BLaER1 (cell line): Measurements from ENCODE around the gene EFCAB6.

Experiments used
- H3K27ac ChIP-seq: shearing (Covaris generic); formaldehyde crosslinking; 2 replicates; pipeline ENCODE4 v1.8.1; 2022
- H3K27me3 ChIP-seq: shearing (Covaris generic); formaldehyde crosslinking; 2 replicates; pipeline ENCODE4 v1.8.1; 2022
- H3K36me3 ChIP-seq: shearing (Covaris generic); formaldehyde crosslinking; 2 replicates; pipeline ENCODE4 v1.8.1; 2022
- H3K4me1 ChIP-seq: shearing (Covaris generic); formaldehyde crosslinking; 2 replicates; pipeline ENCODE4 v1.8.1; 2022
- H3K4me2 ChIP-seq: shearing (Covaris generic); formaldehyde crosslinking; 2 replicates; pipeline ENCODE4 v1.8.1; 2022
- H3K4me3 ChIP-seq: shearing (Covaris generic); formaldehyde crosslinking; 2 replicates; pipeline ENCODE4 v1.8.1; 2022
- H3K9ac ChIP-seq: shearing (Covaris generic); formaldehyde crosslinking; 2 replicates; pipeline ENCODE4 v1.8.1; 2022
- H3K9me3 ChIP-seq: shearing (Covaris generic); formaldehyde crosslinking; 2 replicates; pipeline ENCODE4 v1.8.1; 2022
- H4K20me1 ChIP-seq: shearing (Covaris generic); formaldehyde crosslinking; 2 replicates; pipeline ENCODE4 v1.8.1; 2022
- Cebpa-rat ChIP-seq: shearing (Covaris generic); IDR thresholded peaks from 2 replicates; pipeline ENCODE4 v1.8.1; 2022

EFCAB6 gene

DNA sequence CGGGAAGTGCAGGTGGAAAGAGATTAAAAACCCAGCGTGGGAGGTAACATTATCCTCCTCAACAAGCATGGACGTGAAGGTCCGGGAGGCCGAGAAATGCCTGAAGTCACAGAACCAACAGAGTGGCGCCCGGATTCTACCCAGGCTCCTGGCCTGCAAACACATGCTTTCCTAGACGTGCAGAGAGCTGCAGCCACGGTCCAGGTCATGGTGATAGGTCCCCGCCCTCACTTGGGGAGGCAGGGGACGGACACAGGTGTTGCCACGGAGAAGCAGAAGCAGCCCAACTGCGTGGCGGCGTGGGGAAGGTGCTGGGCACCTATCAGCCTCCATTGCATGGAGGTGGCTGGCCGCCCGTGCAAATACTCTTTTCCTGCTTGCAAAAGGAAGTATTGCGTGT lies 251.5 kb downstream of the EFCAB6 start:
- Histone ChIP-seq H3K9ac (no peak overlapping the region), H4K20me1 (no peaks in the 10 kb centered on the region), H3K36me3 (no peaks in the 10 kb centered on the region), H3K9me3 (peaks cover 9% of the 10 kb centered on the region; the same call in 1 of the 2 replicates), H3K4me1 (peaks cover 13% of the 10 kb centered on the region), H3K27ac (no peak overlapping the region), H3K4me3 (no peak overlapping the region), H3K4me2 (no peak overlapping the region), H3K27me3 (no peaks in the 10 kb centered on the region)
- TF ChIP-seq Cebpa-rat = no peak

DNA sequence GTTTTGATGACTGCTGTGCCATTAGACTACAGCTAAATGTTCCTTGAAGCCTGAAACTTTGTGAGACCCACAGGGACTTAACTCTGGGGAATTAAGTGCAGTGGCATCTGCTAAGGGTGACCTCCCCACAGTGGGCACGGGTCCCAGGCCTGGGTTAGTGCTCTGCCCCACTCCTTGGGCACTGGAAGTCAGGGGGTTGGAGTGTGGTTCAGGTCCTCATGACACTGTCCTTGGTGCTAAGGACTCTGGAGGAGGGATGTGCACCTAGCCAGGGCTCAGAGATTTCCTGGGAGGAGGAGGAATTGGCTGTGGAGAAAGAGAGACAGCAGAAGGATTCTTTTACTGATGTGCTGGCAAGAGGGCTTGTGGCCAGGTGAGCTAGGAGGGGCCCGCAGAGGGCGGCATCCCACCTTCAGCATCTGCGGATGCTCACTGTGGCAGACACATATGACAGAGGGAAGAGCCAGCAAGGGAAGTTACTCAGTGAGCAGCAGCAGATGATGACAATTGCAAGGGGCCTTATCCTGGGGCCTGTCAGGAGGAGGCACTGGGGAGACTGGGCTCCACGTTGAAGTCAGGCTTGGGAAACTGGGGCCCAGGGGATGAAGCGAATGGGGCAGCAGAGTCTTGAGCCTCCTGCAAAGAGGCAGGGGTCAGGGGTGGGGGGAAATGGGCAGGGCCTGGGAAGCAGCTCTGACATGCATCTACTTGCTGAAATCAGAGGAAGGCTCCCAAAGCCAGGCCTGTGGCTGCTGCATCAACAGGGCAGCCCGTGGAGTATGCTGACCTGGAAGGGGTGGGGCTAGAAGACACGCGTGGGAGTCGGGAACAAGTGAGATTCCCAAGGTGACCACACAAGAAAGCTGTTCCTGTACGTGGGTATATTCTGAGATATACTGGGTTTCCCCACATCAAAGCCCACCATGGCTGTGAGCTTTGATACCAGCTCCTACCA lies 256.3 kb downstream of the EFCAB6 start:
- H3K36me3 ChIP-seq = no peaks in the 10 kb centered on the region
- H4K20me1 ChIP-seq = no peaks in the 10 kb centered on the region
- H3K27me3 ChIP-seq = no peaks in the 10 kb centered on the region
- H3K27ac ChIP-seq = no peak overlapping the region
- no peak for TF ChIP-seq Cebpa-rat
- H3K4me3 ChIP-seq = no peak overlapping the region
- peaks cover 9% of the 10 kb centered on the region; the same call in 1 of the 2 replicates for H3K9me3 ChIP-seq
- peaks cover 3% of the 10 kb centered on the region; the same call in 1 of the 2 replicates for H3K4me1 ChIP-seq
- H3K4me2 ChIP-seq = no peak overlapping the region
- H3K9ac ChIP-seq = no peak overlapping the region

DNA sequence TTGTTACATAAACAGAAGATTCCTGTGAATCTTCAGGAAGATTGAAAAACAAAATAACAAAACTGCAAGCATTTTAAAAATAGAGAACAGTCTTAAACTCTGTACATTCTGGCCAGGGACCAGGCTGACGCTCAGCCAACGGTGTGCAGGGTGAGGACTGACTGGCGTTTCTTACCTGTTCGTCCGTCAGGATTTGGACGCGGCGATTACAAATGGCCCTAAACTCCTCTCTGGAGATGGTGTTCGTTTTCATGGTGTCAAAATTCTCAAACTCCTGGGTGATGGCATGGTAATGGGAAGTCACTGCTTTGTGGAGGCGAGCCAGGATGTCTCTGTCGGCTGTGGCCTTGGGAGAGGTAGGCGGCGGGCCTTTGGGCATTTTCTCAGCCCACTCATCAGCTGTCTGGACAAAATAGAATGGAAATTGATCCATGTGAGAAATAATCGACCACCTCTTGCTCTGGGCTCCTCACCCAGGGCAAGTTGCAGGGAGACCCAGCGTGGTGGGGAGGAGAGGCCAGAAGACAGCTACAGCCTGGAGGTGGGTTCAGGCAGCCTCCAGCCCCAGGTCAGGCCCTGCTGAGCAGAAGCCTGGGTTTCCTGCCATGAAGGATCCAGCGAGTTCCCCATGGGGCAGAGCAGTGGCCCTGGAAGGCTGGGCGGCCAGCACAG lies 257.3 kb downstream of the EFCAB6 start:
- TF ChIP-seq Cebpa-rat = no peak
- H3K4me2 ChIP-seq = no peak overlapping the region
- H3K36me3 ChIP-seq = no peaks in the 10 kb centered on the region
- H3K9ac ChIP-seq = no peak overlapping the region
- H3K9me3 ChIP-seq = peaks cover 9% of the 10 kb centered on the region; the same call in 1 of the 2 replicates
- no peak overlapping the region for H3K4me3 ChIP-seq
- no peaks in the 10 kb centered on the region for H3K27me3 ChIP-seq
- H3K4me1 ChIP-seq = no peaks in the 10 kb centered on the region
- no peaks in the 10 kb centered on the region for H4K20me1 ChIP-seq
- H3K27ac ChIP-seq = no peak overlapping the region

DNA sequence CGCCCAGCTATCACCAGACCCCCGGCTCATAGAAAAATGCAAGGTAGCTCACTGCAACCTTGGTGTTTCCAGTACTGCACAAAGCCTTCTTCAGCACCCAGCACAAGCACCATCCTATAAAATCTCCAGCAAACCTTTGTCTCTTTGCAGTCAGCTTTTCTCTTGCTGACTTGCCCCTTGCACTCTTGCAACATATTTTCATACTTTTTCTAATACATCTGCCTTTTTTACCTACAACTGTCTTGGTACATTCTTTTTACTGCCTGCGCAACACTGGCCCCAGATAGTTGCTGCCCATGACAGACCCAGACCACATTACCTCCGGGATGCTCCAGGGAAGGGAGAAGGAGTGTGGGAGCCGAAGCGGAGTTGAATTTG lies 257.9 kb downstream of the EFCAB6 start:
- Histone ChIP-seq H3K36me3 (no peaks in the 10 kb centered on the region), H3K4me2 (no peak overlapping the region), H3K4me1 (no peaks in the 10 kb centered on the region), H3K27me3 (no peaks in the 10 kb centered on the region), H4K20me1 (no peaks in the 10 kb centered on the region), H3K4me3 (no peak overlapping the region), H3K9ac (no peak overlapping the region), H3K9me3 (peaks cover 9% of the 10 kb centered on the region; the same call in 1 of the 2 replicates), H3K27ac (no peak overlapping the region)
- no peak for TF ChIP-seq Cebpa-rat

DNA sequence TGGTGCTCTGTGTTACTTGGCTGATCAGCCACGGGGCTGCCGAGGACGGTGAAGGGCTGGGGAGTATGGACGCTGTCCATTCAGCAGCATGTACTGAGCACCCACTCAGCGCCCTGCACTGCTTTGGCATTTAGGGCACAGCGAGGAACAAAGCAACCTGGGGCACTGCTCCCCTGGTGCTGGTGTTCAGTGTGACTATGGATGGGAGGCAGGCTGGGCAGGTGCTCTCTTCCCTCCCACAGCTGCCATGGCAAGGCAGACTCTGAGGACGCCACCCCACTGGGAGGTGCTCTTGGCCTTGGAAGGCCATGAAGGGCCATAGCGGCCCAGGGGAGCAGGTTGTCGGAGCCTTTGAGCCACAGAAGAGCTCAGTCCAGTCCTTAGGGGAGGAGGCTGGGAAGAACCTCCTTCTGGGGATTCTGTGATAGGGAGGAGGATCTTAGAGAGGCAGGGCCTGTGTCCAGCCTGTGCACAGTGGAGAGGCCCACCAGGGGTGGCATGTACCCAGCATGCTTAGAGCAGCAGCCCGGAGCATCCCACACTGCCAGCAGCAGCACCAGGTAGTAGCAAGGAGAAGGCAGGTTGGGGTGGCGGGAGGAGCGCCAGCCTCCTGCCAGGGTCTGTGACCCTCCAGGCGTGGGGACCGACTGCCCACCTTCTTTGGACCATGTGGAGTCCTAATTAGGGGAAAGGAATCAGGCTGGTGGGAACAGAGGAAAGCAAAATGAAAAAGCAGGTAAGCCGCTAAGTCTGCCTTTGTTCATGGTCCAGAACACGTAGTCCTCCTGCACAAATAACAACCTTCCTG lies 258.4 kb downstream of the EFCAB6 start:
- Histone ChIP-seq H3K4me2 (no peak overlapping the region), H4K20me1 (no peaks in the 10 kb centered on the region), H3K27me3 (no peaks in the 10 kb centered on the region), H3K4me1 (no peaks in the 10 kb centered on the region), H3K4me3 (no peak overlapping the region), H3K9me3 (peaks cover 7% of the 10 kb centered on the region; the same call in 1 of the 2 replicates), H3K36me3 (no peaks in the 10 kb centered on the region), H3K27ac (no peak overlapping the region), H3K9ac (no peak overlapping the region)
- no peak for TF ChIP-seq Cebpa-rat

DNA sequence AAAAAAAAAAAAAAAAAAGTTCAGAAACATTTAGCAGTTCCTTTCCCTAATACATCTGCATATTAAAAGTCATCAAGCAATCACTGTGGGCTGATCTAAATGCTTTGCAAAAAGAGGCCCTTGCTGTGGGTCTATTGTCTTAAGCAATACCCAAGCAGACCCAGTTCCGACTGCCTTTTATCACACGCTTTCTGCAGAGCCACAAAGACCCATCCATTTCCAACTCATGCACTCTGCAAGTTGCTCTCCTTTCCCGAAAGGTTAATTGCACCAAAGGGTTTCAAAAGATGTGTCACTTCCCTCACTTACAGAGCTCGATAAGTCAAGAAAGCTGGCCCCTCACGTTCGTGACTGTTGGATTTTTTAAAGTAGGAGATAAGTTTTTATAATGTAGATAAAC lies 261.4 kb downstream of the EFCAB6 start:
- H3K4me1 ChIP-seq = no peaks in the 10 kb centered on the region
- no peak overlapping the region for H3K9ac ChIP-seq
- no peaks in the 10 kb centered on the region for H3K36me3 ChIP-seq
- no peak overlapping the region for H3K4me2 ChIP-seq
- no peak for TF ChIP-seq Cebpa-rat
- H4K20me1 ChIP-seq = no peaks in the 10 kb centered on the region
- H3K4me3 ChIP-seq = no peak overlapping the region
- no peaks in the 10 kb centered on the region for H3K27me3 ChIP-seq
- no peaks in the 10 kb centered on the region for H3K9me3 ChIP-seq
- no peak overlapping the region for H3K27ac ChIP-seq

DNA sequence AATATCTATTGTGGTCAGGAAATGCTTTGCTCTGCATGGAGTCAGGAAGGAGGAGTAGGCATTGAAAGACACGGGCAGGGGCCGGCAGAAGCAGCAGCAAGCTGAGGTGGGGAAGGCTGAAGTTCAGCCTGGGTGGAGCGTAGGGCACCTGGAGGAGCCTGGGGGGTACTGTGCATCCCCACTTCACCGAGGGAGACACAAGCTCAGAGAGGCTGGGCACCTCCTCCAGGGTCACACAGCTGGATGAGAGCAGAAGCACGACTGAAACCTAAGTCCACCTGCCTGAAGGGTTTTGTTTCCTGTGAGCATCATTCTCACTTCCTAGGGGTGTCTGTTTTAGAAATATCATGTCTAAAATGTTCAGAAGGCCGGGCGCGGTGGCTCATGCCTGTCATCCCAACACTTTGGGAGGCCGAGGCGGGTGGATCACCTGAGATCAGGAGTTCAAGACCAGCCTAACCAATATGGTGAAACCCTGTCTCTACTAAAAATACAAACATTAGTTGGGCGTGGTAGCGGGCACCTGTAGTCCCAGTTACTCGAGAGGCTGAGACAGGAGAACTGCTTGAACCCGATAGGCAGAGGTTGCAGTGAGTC lies 262.0 kb downstream of the EFCAB6 start:
- H3K9ac ChIP-seq = no peak overlapping the region
- TF ChIP-seq Cebpa-rat = no peak
- H3K27ac ChIP-seq = no peak overlapping the region
- H3K27me3 ChIP-seq = no peaks in the 10 kb centered on the region
- H3K36me3 ChIP-seq = no peaks in the 10 kb centered on the region
- no peak overlapping the region for H3K4me3 ChIP-seq
- no peak overlapping the region for H3K4me2 ChIP-seq
- H3K9me3 ChIP-seq = no peaks in the 10 kb centered on the region
- H3K4me1 ChIP-seq = no peaks in the 10 kb centered on the region
- H4K20me1 ChIP-seq = no peaks in the 10 kb centered on the region

DNA sequence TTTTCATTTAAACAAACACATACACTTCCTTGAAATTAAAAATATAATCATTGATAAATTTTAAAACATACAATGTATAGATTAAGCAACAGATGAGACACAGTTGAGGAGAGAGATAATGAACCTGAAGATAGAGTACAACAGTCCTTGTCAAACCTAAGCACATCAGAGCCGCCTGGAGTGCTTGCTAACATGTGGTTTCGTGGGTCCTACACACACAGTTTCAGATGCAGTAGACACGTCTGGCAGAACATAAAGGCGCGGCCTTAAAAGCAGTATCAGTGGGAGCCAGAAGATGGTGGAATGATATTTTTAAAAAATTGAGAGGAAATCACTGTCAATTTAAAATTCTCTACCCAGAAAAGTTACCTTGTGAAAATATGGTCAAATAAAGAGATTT lies 265.9 kb downstream of the EFCAB6 start:
- H3K4me1 ChIP-seq = 0 out of 2 replicates have a peak, but pooled peaks cover 4% of the 10 kb centered on the region
- no peak overlapping the region for H3K9ac ChIP-seq
- H3K27ac ChIP-seq = no peak overlapping the region
- H3K4me2 ChIP-seq = no peak overlapping the region
- TF ChIP-seq Cebpa-rat = no peak
- H4K20me1 ChIP-seq = no peaks in the 10 kb centered on the region
- H3K9me3 ChIP-seq = no peaks in the 10 kb centered on the region
- no peak overlapping the region for H3K4me3 ChIP-seq
- H3K27me3 ChIP-seq = no peaks in the 10 kb centered on the region
- H3K36me3 ChIP-seq = no peaks in the 10 kb centered on the region

DNA sequence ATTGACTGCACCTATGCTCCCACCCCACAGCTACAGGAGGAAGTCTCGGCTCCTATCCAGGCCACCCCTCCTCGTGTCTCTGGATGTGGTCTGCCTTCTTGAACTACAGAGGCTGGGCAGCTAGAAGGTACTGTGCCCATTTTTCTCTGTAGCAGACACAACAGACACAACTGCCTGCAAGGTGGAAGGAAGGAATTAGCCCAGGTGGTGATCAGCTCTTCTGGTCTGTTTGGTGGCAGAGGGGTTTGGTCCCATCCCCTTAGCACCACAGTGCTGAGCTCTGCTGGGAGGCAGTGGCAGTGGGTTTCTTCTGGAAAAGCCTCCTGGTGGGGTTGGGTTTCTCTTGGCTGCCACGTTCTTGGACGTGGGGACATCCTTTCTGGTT lies 267.8 kb downstream of the EFCAB6 start:
- no peaks in the 10 kb centered on the region for H3K36me3 ChIP-seq
- H3K4me2 ChIP-seq = no peak overlapping the region
- H3K27me3 ChIP-seq = no peaks in the 10 kb centered on the region
- H4K20me1 ChIP-seq = no peaks in the 10 kb centered on the region
- no peak overlapping the region for H3K4me3 ChIP-seq
- no peak for TF ChIP-seq Cebpa-rat
- no peak overlapping the region for H3K27ac ChIP-seq
- 0 out of 2 replicates have a peak, but pooled peaks cover 4% of the 10 kb centered on the region for H3K4me1 ChIP-seq
- no peak overlapping the region for H3K9ac ChIP-seq
- H3K9me3 ChIP-seq = no peaks in the 10 kb centered on the region
